Erythroblast (primary cell): ENCODE measurements around the gene PPP4R2.

ENCODE experiments used
- GATA1 ChIP-seq: IDR thresholded peaks from 2 replicates; pipeline ENCODE4 v1.6.1; 2011; ENCODE audit warnings: low read depth, mild to moderate bottlenecking, control low read depth, low read length, moderate library complexity
- POLR2A ChIP-seq: IDR thresholded peaks from 2 replicates; pipeline ENCODE4 v1.6.1; 2011; ENCODE audit warnings: mild to moderate bottlenecking, low read length

GRCh38 chr3:73080216-73080966 is 83.8 kb downstream of the PPP4R2 start:
- TF ChIP-seq POLR2A = no peak
- TF ChIP-seq GATA1 = no peak
